Measurements from ENCODE around the gene SDHAF2. TPM values are rescaled to one million over a fixed set of nuclear protein-coding genes. Genes with fewer than 3 reads are reported as not detected.

The SDHAF2 gene
- polyA plus RNA-seq, 1 of the 3 experiments (the other 2 are of a cell fraction): 81.7 TPM

GRCh38 chr11:61418136-61418535 is 11.8 kb upstream of the SDHAF2 start (continued):
- no peak for TF ChIP-seq REST (IDR thresholded peaks at IDR 0.05; ENCODE audit: low read depth, low read length)
- no peak for TF ChIP-seq MAX (IDR thresholded peaks at IDR 0.05; ENCODE audit: low read depth)
- TF ChIP-seq NRF1 (IDR thresholded peaks at IDR 0.05; ENCODE audit: low read depth, low read length): no peak

GRCh38 chr11:61422226-61422625 is 7.7 kb upstream of the SDHAF2 start:
- Histone ChIP-seq H3K27me3 (ENCODE audit: insufficient read depth) (no peaks in the 10 kb centered on the region), H4K20me1 (ENCODE audit: insufficient read depth) (peaks cover 36% of the 10 kb centered on the region), H3K4me2 (no peak overlapping the region), H3K79me2 (ENCODE audit: insufficient read depth) (peaks cover 97% of the 10 kb centered on the region), H3K4me3 (ENCODE audit: low read depth in 2 of 2, low read length in 1 of 2) (no peak overlapping the region), H3K9me3 (no peaks in the 10 kb centered on the region), H3K9me2 (no peaks in the 10 kb centered on the region), H3K9ac (no peak overlapping the region), H2AFZ (ENCODE audit: low read depth) (no peak overlapping the region), H3F3A (replicated peaks; ENCODE audit: insufficient read depth) (peaks cover 16% of the 10 kb centered on the region), H3K4me1 (ENCODE audit: control insufficient read depth in 1 of 2, insufficient read depth in 2 of 2, low read depth in 1 of 2, low read length in 1 of 2) (no peaks in the 10 kb centered on the region; a peak in 1 of 4 replicates), H3K36me3 (replicated peaks in 1 of 2; ENCODE audit: control insufficient read depth in 1 of 2, insufficient read depth in 2 of 2, low read length in 1 of 2) (peaks cover 71 to 81% of the 10 kb centered on the region in 2 experiments), H3K27ac (ENCODE audit: low read depth in 2 of 2, low read length in 1 of 2) (no peak overlapping the region)
- DNase-seq: no peak
- ChIA-PET POLR2A (no interaction called here), CTCF (no interaction called here)
- no peak for TF ChIP-seq CHD2 (IDR thresholded peaks at IDR 0.05; ENCODE audit: low read length, partially characterized antibody)
- no peak for TF ChIP-seq CTCF (IDR thresholded peaks at IDR 0.05)
- no peak for TF ChIP-seq TEAD4 (IDR thresholded peaks at IDR 0.05; ENCODE audit: borderline replicate concordance, insufficient read depth)
- no peak for TF ChIP-seq RAD21 (IDR thresholded peaks at IDR 0.05; ENCODE audit: low read length)
- TF ChIP-seq RXRA (IDR thresholded peaks at IDR 0.05; ENCODE audit: borderline replicate concordance, low read depth): no peak
- no peak for TF ChIP-seq ELF1 (IDR thresholded peaks at IDR 0.05)
- no peak for TF ChIP-seq NRF1 (IDR thresholded peaks at IDR 0.05; ENCODE audit: low read depth, low read length)
- no peak for TF ChIP-seq FOXM1 (IDR thresholded peaks at IDR 0.05; ENCODE audit: low read depth)
- no peak for TF ChIP-seq IRF3 (IDR thresholded peaks at IDR 0.05; ENCODE audit: low read depth, low read length)
- TF ChIP-seq USF2 (IDR thresholded peaks at IDR 0.05; ENCODE audit: borderline replicate concordance, low read depth, low read length): no peak
- whole genome bisulfite sequencing (ENCODE audit: low lambda C conversion rate): 97% methylated on average over 3 of the region's 3 CpGs
